HFFc6 (cell line): ENCODE results near the gene DCTN2. TPM values are rescaled to one million over a fixed set of nuclear protein-coding genes. Genes with fewer than 3 reads are reported as not detected.
A peak's percentile ranks its signal among the peaks of the same experiment; 100 is the strongest.
"Not testable (repeated sequence)": the region's sequence is repeated elsewhere in the genome, so short reads cannot be mapped to it uniquely, and the experiment has no call there.

Experiments
- DNase-seq: peaks from one replicate; pipeline ENCODE4 v3.0.0-alpha.2; 2018
- H3K27ac Mint-ChIP-seq: 2 replicates; pipeline ENCODE4 v1.8.0; 2020; ENCODE audit warnings: mild to moderate bottlenecking, mixed read lengths
- H3K27me3 Mint-ChIP-seq: 2 replicates; pipeline ENCODE4 v1.8.0; 2021; ENCODE audit warnings: mild to moderate bottlenecking, moderate library complexity, mixed read lengths; ENCODE audit not compliant: insufficient read depth
- H3K36me3 Mint-ChIP-seq: 2 replicates; pipeline ENCODE4 v1.8.0; 2021; ENCODE audit warnings: low read depth, mixed read lengths
- H3K4me1 Mint-ChIP-seq: 2 replicates; pipeline ENCODE4 v1.8.0; 2020; ENCODE audit warnings: low read depth, mixed read lengths
- H3K4me3 Mint-ChIP-seq: 2 replicates; pipeline ENCODE4 v1.8.0; 2020; ENCODE audit warnings: mild to moderate bottlenecking, moderate library complexity, mixed read lengths
- H3K9me3 Mint-ChIP-seq: 2 replicates; pipeline ENCODE4 v1.8.0; 2020; ENCODE audit warnings: mild to moderate bottlenecking, mixed read lengths
- total RNA-seq, 6 experiments: library from RNA; stranded (reverse); fragmentation: NEBNext Ultra II Directional; extraction: Animal tissue kit (Norgen Biotek cat#: 25700); gene quantifications; 2 replicates in 1 of 6; 3 replicates in 5 of 6; pipeline ENCODE4 v1.2.3, GENCODE V29; 2021
- TF ChIP-seq, protein P1 (sequence below): fragments of 200-600 bp; sonication (generic); IDR thresholded peaks from 2 replicates; pipeline ENCODE4 v1.5.0; 2021; ENCODE audit warnings: antibody characterized with exemption, mild to moderate bottlenecking

The DCTN2 gene
- total RNA-seq, 6 experiments from 2014 or later: 110 to 123 (median 116) TPM

GRCh38 chr12:57515408-57515933 lies 31.5 kb downstream of the DCTN2 start:
- H3K36me3 Mint-ChIP-seq: peaks cover 74% of the 10 kb centered on the region
- TF ChIP-seq, protein P1, sequence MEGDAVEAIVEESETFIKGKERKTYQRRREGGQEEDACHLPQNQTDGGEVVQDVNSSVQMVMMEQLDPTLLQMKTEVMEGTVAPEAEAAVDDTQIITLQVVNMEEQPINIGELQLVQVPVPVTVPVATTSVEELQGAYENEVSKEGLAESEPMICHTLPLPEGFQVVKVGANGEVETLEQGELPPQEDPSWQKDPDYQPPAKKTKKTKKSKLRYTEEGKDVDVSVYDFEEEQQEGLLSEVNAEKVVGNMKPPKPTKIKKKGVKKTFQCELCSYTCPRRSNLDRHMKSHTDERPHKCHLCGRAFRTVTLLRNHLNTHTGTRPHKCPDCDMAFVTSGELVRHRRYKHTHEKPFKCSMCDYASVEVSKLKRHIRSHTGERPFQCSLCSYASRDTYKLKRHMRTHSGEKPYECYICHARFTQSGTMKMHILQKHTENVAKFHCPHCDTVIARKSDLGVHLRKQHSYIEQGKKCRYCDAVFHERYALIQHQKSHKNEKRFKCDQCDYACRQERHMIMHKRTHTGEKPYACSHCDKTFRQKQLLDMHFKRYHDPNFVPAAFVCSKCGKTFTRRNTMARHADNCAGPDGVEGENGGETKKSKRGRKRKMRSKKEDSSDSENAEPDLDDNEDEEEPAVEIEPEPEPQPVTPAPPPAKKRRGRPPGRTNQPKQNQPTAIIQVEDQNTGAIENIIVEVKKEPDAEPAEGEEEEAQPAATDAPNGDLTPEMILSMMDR: no peak
- peak overlapping the region; percentile 99 for H3K27ac Mint-ChIP-seq
- H3K4me1 Mint-ChIP-seq: peaks cover 36% of the 10 kb centered on the region
- H3K27me3 Mint-ChIP-seq: peaks cover 16% of the 10 kb centered on the region
- DNase-seq: no peak
- no peaks in the 10 kb centered on the region for H3K9me3 Mint-ChIP-seq
- H3K4me3 Mint-ChIP-seq: no peak overlapping the region

GRCh38 chr12:57514720-57515407 lies 32.1 kb downstream of the DCTN2 start:
- DNase-seq: no peak
- peaks cover 11% of the 10 kb centered on the region; the same call in 1 of the 2 replicates for H3K27me3 Mint-ChIP-seq
- peaks cover 70% of the 10 kb centered on the region for H3K36me3 Mint-ChIP-seq
- peak overlapping the region; percentile 24; the same call in 1 of the 2 replicates for H3K27ac Mint-ChIP-seq
- peaks cover 36% of the 10 kb centered on the region for H3K4me1 Mint-ChIP-seq
- TF ChIP-seq, protein P1: no peak
- no peaks in the 10 kb centered on the region for H3K9me3 Mint-ChIP-seq
- no peak overlapping the region for H3K4me3 Mint-ChIP-seq

DNA sequence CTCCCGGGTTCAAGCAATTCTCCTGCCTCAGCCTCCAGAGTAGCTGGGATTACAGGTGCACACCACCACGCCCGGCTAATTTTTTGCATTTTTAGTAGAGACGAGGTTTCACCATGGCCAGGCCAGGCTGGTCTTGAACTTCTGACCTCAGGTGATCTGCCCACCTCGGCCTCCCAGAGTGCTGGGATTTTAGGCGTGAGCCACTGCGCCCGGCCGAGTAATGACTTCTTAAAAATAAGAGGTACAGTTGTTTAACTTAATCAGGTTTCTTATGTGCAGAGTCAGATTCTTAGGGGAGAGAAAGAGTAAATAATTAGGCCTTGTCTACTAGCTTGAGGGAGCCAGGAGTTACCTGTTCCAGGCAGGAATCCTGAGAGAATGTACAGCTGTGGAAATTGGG lies 32.7 kb downstream of the DCTN2 start:
- H3K36me3 Mint-ChIP-seq: peaks cover 69% of the 10 kb centered on the region
- peak overlapping the region; percentile 40 for H3K27ac Mint-ChIP-seq
- H3K4me3 Mint-ChIP-seq, H3K9me3 Mint-ChIP-seq, DNase-seq: not testable (repeated sequence)
- H3K27me3 Mint-ChIP-seq: peaks cover 11% of the 10 kb centered on the region; the same call in 1 of the 2 replicates
- H3K4me1 Mint-ChIP-seq: peaks cover 33% of the 10 kb centered on the region

GRCh38 chr12:57513677-57514076 lies 33.3 kb downstream of the DCTN2 start:
- not testable (repeated sequence) for H3K9me3 Mint-ChIP-seq, H3K4me3 Mint-ChIP-seq, DNase-seq, H3K27ac Mint-ChIP-seq
- Mint-ChIP-seq H3K27me3 (peaks cover 11% of the 10 kb centered on the region; the same call in 1 of the 2 replicates), H3K36me3 (peaks cover 68% of the 10 kb centered on the region), H3K4me1 (peaks cover 28% of the 10 kb centered on the region)

GRCh38 chr12:57513266-57513665 lies 33.7 kb downstream of the DCTN2 start:
- Mint-ChIP-seq H3K4me3 (no peak overlapping the region), H3K9me3 (no peaks in the 10 kb centered on the region), H3K27ac (no peak overlapping the region; the same call in 1 of the 2 replicates), H3K36me3 (peaks cover 64% of the 10 kb centered on the region), H3K27me3 (peaks cover 11% of the 10 kb centered on the region; the same call in 1 of the 2 replicates), H3K4me1 (peaks cover 23% of the 10 kb centered on the region)
- TF ChIP-seq, protein P1: no peak
- DNase-seq: no peak

DNA sequence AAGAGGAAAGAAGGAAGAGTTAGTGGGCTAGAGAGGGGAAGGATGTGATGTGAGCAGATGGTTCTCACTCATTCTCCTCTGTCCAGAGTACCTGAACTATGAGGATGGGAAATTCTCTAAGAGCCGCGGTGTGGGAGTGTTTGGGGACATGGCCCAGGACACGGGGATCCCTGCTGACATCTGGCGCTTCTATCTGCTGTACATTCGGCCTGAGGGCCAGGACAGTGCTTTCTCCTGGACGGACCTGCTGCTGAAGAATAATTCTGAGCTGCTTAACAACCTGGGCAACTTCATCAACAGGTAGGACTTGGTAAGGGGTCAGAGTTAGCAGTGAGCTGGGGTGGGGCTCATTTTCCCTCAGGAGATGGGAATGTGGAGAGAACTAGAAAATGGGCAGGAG lies 34.3 kb downstream of the DCTN2 start:
- peak overlapping the region; percentile 25; the same call in 1 of the 2 replicates for H3K27ac Mint-ChIP-seq

More for the DNA sequence above, 34.3 kb downstream of the DCTN2 start:
- Mint-ChIP-seq H3K9me3 (no peaks in the 10 kb centered on the region), H3K36me3 (peaks cover 59% of the 10 kb centered on the region), H3K27me3 (peaks cover 11% of the 10 kb centered on the region; the same call in 1 of the 2 replicates), H3K4me1 (peaks cover 17% of the 10 kb centered on the region), H3K4me3 (no peak overlapping the region)
- DNase-seq: no peak
- TF ChIP-seq, protein P1: no peak
